ENCODE results near the gene SLC28A1.

DNA sequence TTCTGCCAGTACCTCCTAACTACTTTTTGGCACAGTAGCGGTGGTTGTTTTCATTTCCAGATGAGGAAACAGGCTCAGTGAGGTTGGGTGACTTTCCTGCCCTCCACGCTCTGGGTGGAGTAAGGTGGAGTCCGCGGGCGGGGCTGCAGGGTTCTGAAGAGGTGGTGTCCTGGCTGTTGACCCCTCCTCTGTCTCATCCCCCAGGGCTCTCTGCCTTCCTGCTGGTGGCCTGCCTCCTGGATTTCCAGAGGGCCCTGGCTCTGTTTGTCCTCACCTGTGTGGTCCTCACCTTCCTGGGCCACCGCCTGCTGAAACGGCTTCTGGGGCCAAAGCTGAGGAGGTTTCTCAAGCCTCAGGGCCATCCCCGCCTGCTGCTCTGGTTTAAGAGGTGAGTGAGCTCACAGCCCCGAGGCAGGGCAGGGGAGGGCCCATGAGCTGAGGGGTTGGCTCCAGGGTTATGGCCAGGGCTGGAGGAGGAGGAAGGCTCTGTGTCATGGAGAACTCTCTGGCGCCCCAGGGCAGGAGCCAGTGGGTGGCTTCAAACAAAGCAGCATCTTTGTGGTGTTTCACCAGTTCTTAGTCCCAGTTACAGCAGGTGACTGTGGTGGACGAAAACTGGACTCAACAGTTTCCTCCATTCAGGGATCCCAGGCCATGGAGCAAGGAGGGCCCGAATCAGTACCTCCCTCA is 10.4 kb downstream of the SLC28A1 start:
- TF ChIP-seq, protein P1, sequence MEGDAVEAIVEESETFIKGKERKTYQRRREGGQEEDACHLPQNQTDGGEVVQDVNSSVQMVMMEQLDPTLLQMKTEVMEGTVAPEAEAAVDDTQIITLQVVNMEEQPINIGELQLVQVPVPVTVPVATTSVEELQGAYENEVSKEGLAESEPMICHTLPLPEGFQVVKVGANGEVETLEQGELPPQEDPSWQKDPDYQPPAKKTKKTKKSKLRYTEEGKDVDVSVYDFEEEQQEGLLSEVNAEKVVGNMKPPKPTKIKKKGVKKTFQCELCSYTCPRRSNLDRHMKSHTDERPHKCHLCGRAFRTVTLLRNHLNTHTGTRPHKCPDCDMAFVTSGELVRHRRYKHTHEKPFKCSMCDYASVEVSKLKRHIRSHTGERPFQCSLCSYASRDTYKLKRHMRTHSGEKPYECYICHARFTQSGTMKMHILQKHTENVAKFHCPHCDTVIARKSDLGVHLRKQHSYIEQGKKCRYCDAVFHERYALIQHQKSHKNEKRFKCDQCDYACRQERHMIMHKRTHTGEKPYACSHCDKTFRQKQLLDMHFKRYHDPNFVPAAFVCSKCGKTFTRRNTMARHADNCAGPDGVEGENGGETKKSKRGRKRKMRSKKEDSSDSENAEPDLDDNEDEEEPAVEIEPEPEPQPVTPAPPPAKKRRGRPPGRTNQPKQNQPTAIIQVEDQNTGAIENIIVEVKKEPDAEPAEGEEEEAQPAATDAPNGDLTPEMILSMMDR (IDR thresholded peaks at IDR 0.05; ENCODE audit: insufficient read depth, low read length, poor library complexity, severe bottlenecking): no peak
- no peak for TF ChIP-seq EZH2phosphoT487 (conservative IDR thresholded peaks at IDR 0.05; ENCODE audit: low read length)

All from SU-DHL-6 (cell line).